ENCODE results near the gene OLA1.

OLA1 gene

GRCh38 chr2:174224125-174224524 is 24.2 kb downstream of the OLA1 start:
- DNase-seq: no peak

- no peak for DNase-seq
These were observed 24.9 kb downstream of the OLA1 start for GRCh38 chr2:174223388-174223787.

- no peak for DNase-seq
These were observed 26.2 kb downstream of the OLA1 start for GRCh38 chr2:174222154-174222553.

- DNase-seq: no peak
These were observed 29.0 kb downstream of the OLA1 start for GRCh38 chr2:174219321-174219720.

- no peak for DNase-seq
These were observed 29.6 kb downstream of the OLA1 start for GRCh38 chr2:174218773-174219172.

GRCh38 chr2:174217869-174218268 is 30.5 kb downstream of the OLA1 start:
- DNase-seq: no peak

GRCh38 chr2:174211954-174212353 is 36.4 kb downstream of the OLA1 start:
- DNase-seq: no peak

GRCh38 chr2:174210862-174211261 is 37.5 kb downstream of the OLA1 start:
- DNase-seq: no peak

GRCh38 chr2:174209325-174209724 is 39.0 kb downstream of the OLA1 start:
- DNase-seq: no peak

GRCh38 chr2:174208026-174208425 is 40.3 kb downstream of the OLA1 start:
- DNase-seq: no peak

- DNase-seq: no peak
These were observed 42.8 kb downstream of the OLA1 start for GRCh38 chr2:174205562-174205961.

GRCh38 chr2:174202188-174202587 is 46.1 kb downstream of the OLA1 start:
- no peak for DNase-seq

GRCh38 chr2:174198846-174199564 is 49.3 kb downstream of the OLA1 start:
- DNase-seq: no peak

GRCh38 chr2:174195253-174195652 is 53.1 kb downstream of the OLA1 start:
- peak; percentile 18 for DNase-seq

- no peak for DNase-seq
These were observed 54.6 kb downstream of the OLA1 start for GRCh38 chr2:174193737-174194136.

GRCh38 chr2:174192664-174193063 is 55.7 kb downstream of the OLA1 start:
- DNase-seq: no peak

GRCh38 chr2:174191342-174192074 is 56.8 kb downstream of the OLA1 start:
- DNase-seq: no peak

GRCh38 chr2:174184915-174185314 is 63.4 kb downstream of the OLA1 start:
- no peak for DNase-seq

GRCh38 chr2:174184504-174184903 is 63.8 kb downstream of the OLA1 start:
- DNase-seq: no peak

- DNase-seq: no peak
These were observed 65.3 kb downstream of the OLA1 start for GRCh38 chr2:174183076-174183475.

GRCh38 chr2:174181368-174181767 is 67.0 kb downstream of the OLA1 start:
- DNase-seq: no peak

- DNase-seq: no peak
These were observed 67.6 kb downstream of the OLA1 start for GRCh38 chr2:174180726-174181236.

- DNase-seq: no peak
These were observed 68.1 kb downstream of the OLA1 start for GRCh38 chr2:174180165-174180724.

GRCh38 chr2:174177316-174177890 is 70.9 kb downstream of the OLA1 start:
- DNase-seq: peak; percentile 48

Data from eye (tissue), 1 donor.